Measurements from ENCODE around the gene SH3PXD2B. TPM values are rescaled to one million over a fixed set of nuclear protein-coding genes. Genes with fewer than 3 reads are reported as not detected.

The SH3PXD2B gene
- total RNA-seq, 1 donor from 2014 or later, result 0.16 TPM

- Mint-ChIP-seq H3K27me3 (peaks cover 25% of the 10 kb centered on the region), H3K4me3 (peak overlapping the region; percentile 88), H3K36me3 (ENCODE audit: low read depth) (no peaks in the 10 kb centered on the region), H3K27ac (peak overlapping the region; percentile 78), H3K4me1 (peaks cover 23% of the 10 kb centered on the region), H3K9me3 (no peaks in the 10 kb centered on the region)
- intact Hi-C loops (cut with micrococcal nuclease), result loop anchor here (1.0 to 10.0 kb wide), 8 partner anchors 9 to 771 kb away; partner anchors contain the start of genes CREBRF, FBXW11 and STK10
- peak; percentile 95 for DNase-seq
Observed at GRCh38 chr5:172283862-172284610, 170.3 kb downstream of the SH3PXD2B start.

- peaks cover 23% of the 10 kb centered on the region for H3K4me1 Mint-ChIP-seq
- intact Hi-C loops (cut with micrococcal nuclease), result loop anchor here (1.0 to 10.0 kb wide), 5 partner anchors 8 to 772 kb away; partner anchors contain the start of genes CREBRF and STK10
- H3K27ac Mint-ChIP-seq, result peak within 1 kb of the TSS; percentile 81
Observed at GRCh38 chr5:172283020-172283861, 171.1 kb downstream of the SH3PXD2B start, which contains the start of gene UBTD2. UBTD2 (minus strand) TSS chr5:172283764; CDS start chr5:172283665, 99 bp downstream.

GRCh38 chr5:172282272-172283019, 171.9 kb downstream of the SH3PXD2B start:
- intact Hi-C loops (cut with micrococcal nuclease), result loop anchor here (1.0 to 10.0 kb wide), 5 partner anchors 7 to 772 kb away; partner anchors contain the start of genes CREBRF and STK10
- Mint-ChIP-seq H3K36me3 (ENCODE audit: low read depth) (peaks cover 2% of the 10 kb centered on the region), H3K4me3 (peak overlapping the region; percentile 89), H3K4me1 (peaks cover 23% of the 10 kb centered on the region), H3K9me3 (no peaks in the 10 kb centered on the region), H3K27ac (peak overlapping the region; percentile 81), H3K27me3 (peaks cover 21% of the 10 kb centered on the region)
- DNase-seq, result no peak

More at GRCh38 chr5:172283020-172283861, 171.1 kb downstream of the SH3PXD2B start, which contains the start of gene UBTD2:
- DNase-seq, result peak; percentile 95
- H3K36me3 Mint-ChIP-seq (ENCODE audit: low read depth), result no peaks in the 10 kb centered on the region
- no peaks in the 10 kb centered on the region for H3K9me3 Mint-ChIP-seq
- peak within 1 kb of the TSS; percentile 89 for H3K4me3 Mint-ChIP-seq
- H3K27me3 Mint-ChIP-seq, result peaks cover 25% of the 10 kb centered on the region

- Mint-ChIP-seq H3K4me3 (no peak overlapping the region), H3K27me3 (peaks cover 21% of the 10 kb centered on the region), H3K36me3 (ENCODE audit: low read depth) (peaks cover 7% of the 10 kb centered on the region), H3K27ac (no peak overlapping the region), H3K9me3 (no peaks in the 10 kb centered on the region), H3K4me1 (peaks cover 27% of the 10 kb centered on the region)
- intact Hi-C loops (cut with micrococcal nuclease), result loop anchor here (5.0 to 10.0 kb wide), 2 partner anchors 374 to 773 kb away; partner anchors contain the start of gene CREBRF
- no peak for DNase-seq
Observed at GRCh38 chr5:172281346-172281745, 173.0 kb downstream of the SH3PXD2B start.

GRCh38 chr5:172280929-172281328, 173.4 kb downstream of the SH3PXD2B start:
- Mint-ChIP-seq H3K36me3 (ENCODE audit: low read depth) (peaks cover 9% of the 10 kb centered on the region), H3K9me3 (no peaks in the 10 kb centered on the region), H3K27me3 (peaks cover 19% of the 10 kb centered on the region), H3K4me3 (no peak overlapping the region), H3K4me1 (peaks cover 30% of the 10 kb centered on the region), H3K27ac (no peak overlapping the region)
- intact Hi-C loops (cut with micrococcal nuclease), result loop anchor here (5.0 to 10.0 kb wide), 2 partner anchors 374 to 774 kb away; partner anchors contain the start of gene CREBRF
- no peak for DNase-seq

GRCh38 chr5:172280317-172280716, 174.0 kb downstream of the SH3PXD2B start:
- intact Hi-C loops (cut with micrococcal nuclease), result loop anchor here (5.0 to 10.0 kb wide), 2 partner anchors 373 to 774 kb away; partner anchors contain the start of gene CREBRF
- Mint-ChIP-seq H3K36me3 (ENCODE audit: low read depth) (peaks cover 12% of the 10 kb centered on the region), H3K4me1 (peaks cover 36% of the 10 kb centered on the region), H3K27ac (no peak overlapping the region), H3K27me3 (peaks cover 13% of the 10 kb centered on the region), H3K4me3 (no peak overlapping the region), H3K9me3 (peaks cover 3% of the 10 kb centered on the region)
- no peak for DNase-seq

- Mint-ChIP-seq H3K9me3 (peaks cover 4% of the 10 kb centered on the region), H3K27me3 (peaks cover 7% of the 10 kb centered on the region), H3K27ac (no peak overlapping the region), H3K4me3 (no peak overlapping the region), H3K36me3 (ENCODE audit: low read depth) (peaks cover 20% of the 10 kb centered on the region), H3K4me1 (peaks cover 36% of the 10 kb centered on the region)
- intact Hi-C loops (cut with micrococcal nuclease), result loop anchor here (5.0 kb wide), 1 partner anchor 211 kb away; no protein-coding TSS in a partner anchor
- DNase-seq, result no peak
Observed at GRCh38 chr5:172278356-172278755, 176.0 kb downstream of the SH3PXD2B start.

- Mint-ChIP-seq H3K4me1 (peaks cover 20% of the 10 kb centered on the region), H3K36me3 (ENCODE audit: low read depth) (peaks cover 22% of the 10 kb centered on the region), H3K27ac (no peak overlapping the region), H3K27me3 (no peaks in the 10 kb centered on the region), H3K4me3 (no peak overlapping the region), H3K9me3 (peaks cover 4% of the 10 kb centered on the region)
- intact Hi-C loops (cut with micrococcal nuclease), result loop anchor here (5.0 kb wide), 1 partner anchor 209 kb away; no protein-coding TSS in a partner anchor
- no peak for DNase-seq
Observed at GRCh38 chr5:172276214-172276613, 178.1 kb downstream of the SH3PXD2B start.

Other genes with a start within 250 kb of the SH3PXD2B start
- gene UBTD2, start 170.8 kb downstream of the SH3PXD2B start, total RNA-seq, result 5.5 and 6.3 TPM in 2 replicates
- 0.05 and 0.31 TPM in 2 replicates for gene NEURL1B, start 186.7 kb upstream of the SH3PXD2B start, total RNA-seq